IPS-18c (cell line): ENCODE measurements around the gene AMELX.

Experiments used
- H3K4me3 ChIP-seq: 2 replicates; pipeline ENCODE4 v1.7.0; 2013; ENCODE audit warnings: low read depth, mild to moderate bottlenecking, low read length, moderate library complexity; ENCODE audit not compliant: insufficient read depth
- H3K9me3 ChIP-seq: one replicate; pipeline ENCODE4 v1.6.1; 2013; ENCODE audit warnings: mild to moderate bottlenecking, low read length, moderate library complexity; ENCODE audit not compliant: control insufficient read depth, insufficient read depth

The AMELX gene

GRCh38 chrX:11346121-11346682 is 53.0 kb downstream of the AMELX start:
- no peak overlapping the region for H3K4me3 ChIP-seq
- peaks cover 2% of the 10 kb centered on the region for H3K9me3 ChIP-seq

- Histone ChIP-seq H3K4me3 (no peak overlapping the region), H3K9me3 (peaks cover 2% of the 10 kb centered on the region)
These were observed 54.1 kb downstream of the AMELX start for GRCh38 chrX:11347300-11347699.

- Histone ChIP-seq H3K4me3 (no peak overlapping the region), H3K9me3 (peaks cover 2% of the 10 kb centered on the region)
These were observed 55.8 kb downstream of the AMELX start for GRCh38 chrX:11349020-11349419.

GRCh38 chrX:11349661-11350337 is 56.6 kb downstream of the AMELX start:
- no peak overlapping the region for H3K4me3 ChIP-seq

More at GRCh38 chrX:11349661-11350337, 56.6 kb downstream of the AMELX start:
- no peaks in the 10 kb centered on the region for H3K9me3 ChIP-seq
